K562 (cell line): Measurements from ENCODE around the gene FZD4. TPM values are rescaled to one million over a fixed set of nuclear protein-coding genes. Genes with fewer than 3 reads are reported as not detected.

Experiments
- ATAC-seq: fragments of 200-7000 bp; cut with Tn5 transposase; 3 replicates; pipeline ENCODE4 v1.9.1; 2020; ENCODE audit warnings: moderate library complexity
- Bru-seq: library from RNA; stranded (reverse); fragments of 400-500 nt; gene quantifications from one replicate; lab custom pipeline; 2021; lab: Mats Ljungman, UMichigan
- BruChase-seq, 2 experiments: library from RNA; stranded (reverse); fragments of 400-500 nt; gene quantifications; one replicate each; lab custom pipeline; 2021; lab: Mats Ljungman, UMichigan
- BruUV-seq: library from RNA; stranded (reverse); fragments of 400-500 nt; replicated peaks from 2 replicates; lab custom pipeline; 2021; lab: Mats Ljungman, UMichigan
- CTCF ChIA-PET: fragments of 300-600 bp; formaldehyde crosslinking; extraction: SDS; loops from one replicate; lab custom pipeline; 2021; ENCODE audit warnings: low intra/inter-chr PET ratio; lab: Yijun Ruan, JAX
- POLR2A ChIA-PET: fragments of 300-600, 350-650 bp; sonication (Branson Sonifier 250); formaldehyde crosslinking; extraction: SDS; loops from one replicate; lab custom pipeline; 2021; ENCODE audit warnings: antibody characterized with exemption, inconsistent platforms; lab: Yijun Ruan, JAX
- DNase-seq, 4 experiments: peaks; one replicate each; pipeline versions ENCODE4 v3.0.0 to v3.0.0-alpha.2; 2011 to 2018; ENCODE audit warnings: low spot score in 3 of 4, mixed read lengths in 3 of 4; ENCODE audit errors: extremely low read depth in 1 of 4
- FAIRE-seq: peaks from 2 replicates; lab custom pipeline; 2011; peaks lifted over from hg19 to GRCh38; lab: Jason Lieb, UNC
- H2AFZ ChIP-seq: 2 replicates; pipeline ENCODE4 v1.6.0; 2011; ENCODE audit warnings: low read depth, low read length, control low read depth, inconsistent platforms
- H3K27ac ChIP-seq: fragments of 200-600 bp; 3 replicates; pipeline ENCODE4 v1.8.0; 2011; ENCODE audit warnings: low read depth, mild to moderate bottlenecking, control low read depth, inconsistent platforms, low read length, moderate library complexity, mixed read lengths; ENCODE audit errors: extremely low read depth
- H3K27me3 ChIP-seq, 2 experiments: fragments of 300-600 bp in 1 of 2; 2 replicates in 1 of 2; 3 replicates in 1 of 2; pipeline versions ENCODE4 v1.6.0 to v1.8.0; 2011; ENCODE audit warnings: inconsistent platforms in 2 of 2, low read length in 2 of 2, mild to moderate bottlenecking in 1 of 2, mixed read lengths in 1 of 2, moderate library complexity in 1 of 2; ENCODE audit not compliant: control insufficient read depth in 2 of 2, insufficient read depth in 2 of 2
- H3K36me3 ChIP-seq: fragments of 300-600 bp; 3 replicates; pipeline ENCODE4 v1.8.0; 2011; ENCODE audit warnings: mild to moderate bottlenecking, low read length, inconsistent platforms; ENCODE audit not compliant: control insufficient read depth, insufficient read depth
- H3K4me1 ChIP-seq, 2 experiments: fragments of 200-600 bp in 1 of 2; replicated peaks in 1 of 2; 2 replicates in 1 of 2; 3 replicates in 1 of 2; pipeline versions ENCODE4 v1.5.1 to v1.8.0; 2011; ENCODE audit warnings: inconsistent platforms in 2 of 2, low read length in 2 of 2, mild to moderate bottlenecking in 1 of 2, mixed read lengths in 1 of 2, moderate library complexity in 1 of 2; ENCODE audit not compliant: control insufficient read depth in 2 of 2, insufficient read depth in 2 of 2
- H3K4me2 ChIP-seq: 2 replicates; pipeline ENCODE4 v1.6.1; 2011; ENCODE audit warnings: low read length, control low read depth, inconsistent platforms, mixed read lengths; ENCODE audit not compliant: insufficient read depth
- H3K4me3 ChIP-seq: fragments of 200-600 bp; sonication (generic), shearing (Covaris generic); 2 replicates; pipeline ENCODE4 v1.5.1; 2016; ENCODE audit warnings: control low read depth, inconsistent platforms
- H3K79me2 ChIP-seq: fragments of 200-600 bp; 3 replicates; pipeline ENCODE4 v1.8.0; 2011; ENCODE audit warnings: low read length, inconsistent platforms; ENCODE audit not compliant: control insufficient read depth, insufficient read depth
- H3K9ac ChIP-seq, 2 experiments: 2 replicates each; pipeline versions ENCODE4 v1.6.0 to v1.6.1; 2011; ENCODE audit warnings: low read depth in 2 of 2, low read length in 2 of 2, control low read depth in 1 of 2, inconsistent platforms in 1 of 2, mild to moderate bottlenecking in 1 of 2, mixed read lengths in 1 of 2; ENCODE audit not compliant: insufficient read depth in 1 of 2
- H3K9me1 ChIP-seq: one replicate; pipeline ENCODE4 v1.6.0; 2011; ENCODE audit warnings: inconsistent platforms, mild to moderate bottlenecking, low read length, moderate library complexity; ENCODE audit not compliant: control insufficient read depth, insufficient read depth
- H3K9me3 ChIP-seq: replicated peaks from 2 replicates; pipeline ENCODE4 v1.5.1; 2011; ENCODE audit warnings: low read depth, low read length, inconsistent platforms; ENCODE audit not compliant: control insufficient read depth, insufficient read depth
- H4K20me1 ChIP-seq: replicated peaks from 2 replicates; pipeline ENCODE4 v1.6.1; 2011; ENCODE audit warnings: low read length, inconsistent platforms, mixed read lengths; ENCODE audit not compliant: control insufficient read depth, insufficient read depth
- ADNP ChIP-seq: fragments of 200-800 bp; sonication (Bioruptor generic); IDR thresholded peaks from 2 replicates; pipeline ENCODE4 v1.6.1; 2016; ENCODE audit warnings: missing genetic modification characterization, missing compliant biosample characterization
- E2F6 ChIP-seq, 2 experiments: IDR thresholded peaks; 2 replicates each; pipeline ENCODE4 v1.6.1; 2011; ENCODE audit warnings: borderline replicate concordance in 1 of 2, control low read depth in 1 of 2, low read depth in 1 of 2, low read length in 1 of 2, mild to moderate bottlenecking in 1 of 2, mixed read lengths in 1 of 2, moderate library complexity in 1 of 2; ENCODE audit not compliant: insufficient read depth in 1 of 2, insufficient read length in 1 of 2, poor library complexity in 1 of 2, severe bottlenecking in 1 of 2; ENCODE audit errors: extremely low read depth in 1 of 2
- FOXJ3 ChIP-seq: sonication (generic); formaldehyde crosslinking; IDR thresholded peaks from 2 replicates; pipeline ENCODE4 v1.4.0; 2020; ENCODE audit warnings: mild to moderate bottlenecking, missing genetic modification reagents
- HBP1 ChIP-seq: fragments of 450-650 bp; formaldehyde crosslinking; IDR thresholded peaks from 2 replicates; pipeline ENCODE4 v1.4.0; 2022; ENCODE audit warnings: missing genetic modification characterization
- HDAC2 ChIP-seq: fragments of 450-650 bp; IDR thresholded peaks from 2 replicates; pipeline ENCODE4 v1.6.1; 2016; ENCODE audit warnings: mild to moderate bottlenecking
- MYBL2 ChIP-seq, 2 experiments: fragments of 450-650 bp in 1 of 2; sonication (generic) in 1 of 2; formaldehyde crosslinking in 1 of 2; IDR thresholded peaks; 2 replicates each; pipeline versions ENCODE4 v1.6.1 to v1.8.1; 2017 to 2022; ENCODE audit warnings: borderline replicate concordance in 1 of 2, inconsistent platforms in 1 of 2, low read depth in 1 of 2, mild to moderate bottlenecking in 1 of 2, missing genetic modification reagents in 1 of 2, moderate library complexity in 1 of 2
- POLR2AphosphoS5 ChIP-seq: IDR thresholded peaks from 2 replicates; pipeline ENCODE4 v1.6.1; 2011; ENCODE audit warnings: mild to moderate bottlenecking, low read depth, low read length, moderate library complexity; ENCODE audit not compliant: control insufficient read depth, insufficient read depth
- SMAD3 ChIP-seq: fragments of 450-650 bp; formaldehyde crosslinking; conservative IDR thresholded peaks from 2 replicates; pipeline ENCODE4 v1.4.0; 2020; ENCODE audit warnings: mild to moderate bottlenecking
- TFE3 ChIP-seq: fragments of 450-650 bp; formaldehyde crosslinking; IDR thresholded peaks from 2 replicates; pipeline ENCODE4 v1.4.0; 2020; ENCODE audit warnings: mild to moderate bottlenecking, mixed read lengths
- ZBTB7A ChIP-seq: IDR thresholded peaks from 2 replicates; pipeline ENCODE4 v1.6.1; 2011; ENCODE audit warnings: low read depth, mild to moderate bottlenecking, low read length, moderate library complexity, borderline replicate concordance; ENCODE audit not compliant: control insufficient read depth
- WGBS: fragments of 100-300 bp; shearing (Covaris generic); methylation state at CpG from one replicate; pipeline ENCODE4 v1.1.6; 2016; ENCODE audit warnings: low coverage, mixed read lengths; ENCODE audit not compliant: insufficient coverage; ENCODE audit errors: missing lambda C conversion rate; 5-methylcytosine and 5-hydroxymethylcytosine counted together
- in situ Hi-C: fragments of 300-500 bp; cut with MboI; formaldehyde crosslinking; loops from 4 replicates; pipeline ENCODE4 v1.15.0; 2018; ENCODE audit warnings: inconsistent platforms, mixed read lengths
- intact Hi-C: fragments of 100-400 bp; cut with micrococcal nuclease; formaldehyde crosslinking; loops from 2 replicates; pipeline ENCODE4 v1.14.2; 2022
- long read RNA-seq, 3 experiments: library from polyadenylated mRNA in 2 of 3; library from RNA in 1 of 3; unstranded in 2 of 3; stranded (forward) in 1 of 3; transcript quantifications; one replicate each; pipeline ENCODE4 v2.0.0, GENCODE V29; 2019 to 2022
- polyA minus RNA-seq, 3 experiments: library from RNA; depleted of rRNA, polyadenylated mRNA; stranded (reverse); fragments of >200 nt; gene quantifications; 2 replicates each; pipeline ENCODE4 v1.2.3, GENCODE V29; 2011
- polyA plus RNA-seq, 8 experiments: library from polyadenylated mRNA; depleted of rRNA in 4 of 8; stranded (reverse) in 5 of 8; unstranded in 3 of 8; fragments of >200 nt; fragmentation: Nextera tagmentation in 2 of 8; fragmentation: Illumina TruSeq in 1 of 8; extraction: Ambion mirVana in 2 of 8; extraction: Trizol in 1 of 8; gene quantifications; 2 replicates each; pipeline versions ENCODE4 v1.2.1 to v1.2.3, GENCODE V29; 2011 to 2014; ENCODE audit warnings: inconsistent platforms in 1 of 8, missing spikeins in 1 of 8
- total RNA-seq, 7 experiments: library from RNA; depleted of rRNA in 6 of 7; stranded (reverse); fragments of >200 nt in 6 of 7; fragmentation: Illumina TruSeq in 2 of 7; extraction: Trizol in 2 of 7; gene quantifications; 2 replicates each; pipeline versions ENCODE4 v1.2.1 to v1.2.3, GENCODE V29; 2011 to 2021; ENCODE audit warnings: low replicate concordance in 1 of 7

Gene FZD4
- total RNA-seq (2011; cell fraction: chromatin; rRNA removed; ENCODE audit: low replicate concordance), result 6.9 and 12.4 TPM in 2 replicates
- 7.7 and 10.0 TPM in 2 replicates for total RNA-seq (2011; cell fraction: nucleolus; rRNA removed)
- total RNA-seq (2011; cell fraction: nucleoplasm; rRNA removed), result 14.2 TPM in 2 replicates
- 5.0 and 5.7 TPM in 2 replicates for total RNA-seq (2014; rRNA removed)
- 5.1 and 5.7 TPM in 2 replicates for total RNA-seq (2014; rRNA removed; fragmentation: Illumina TruSeq; extraction: Trizol)
- total RNA-seq (2015; rRNA removed; fragmentation: Illumina TruSeq; extraction: Trizol), result 7.6 and 7.9 TPM in 2 replicates
- 6.1 and 6.3 TPM in 2 replicates for total RNA-seq (2021)
- polyA plus RNA-seq (2011; rRNA removed), result 6.2 and 7.3 TPM in 2 replicates
- 3.1 and 7.3 TPM in 2 replicates for polyA plus RNA-seq (2011; cell fraction: cytosol; rRNA removed)
- polyA plus RNA-seq (2011; cell fraction: nucleus; rRNA removed), result 3.9 and 5.8 TPM in 2 replicates
- polyA plus RNA-seq (2012), result 4.1 and 6.1 TPM in 2 replicates
- 5.1 and 6.2 TPM in 2 replicates for polyA plus RNA-seq (2014; fragmentation: Illumina TruSeq; extraction: Trizol)
- 1 to 10 TPM; 1.2 to 1.4 TPM for polyA plus RNA-seq (2014; fragmentation: Nextera tagmentation; extraction: Ambion mirVana)
- polyA plus RNA-seq (2014; rRNA removed), result 5.8 and 6.7 TPM in 2 replicates
- 6.9 and 7.1 TPM in 2 replicates for polyA minus RNA-seq (2011; rRNA and poly(A)+ RNA removed)
- 2.3 and 3.3 TPM in 2 replicates for polyA minus RNA-seq (2011; cell fraction: cytosol; rRNA and poly(A)+ RNA removed)
- polyA minus RNA-seq (2011; cell fraction: nucleus; rRNA and poly(A)+ RNA removed), result 2.2 and 4.6 TPM in 2 replicates
- percentile 80 among the genes with signal in this experiment for Bru-seq, nascent RNA
- BruChase-seq, experiment 1, labeled RNA remaining after a 2-hour chase, result percentile 82 among the genes with signal in this experiment
- percentile 85 among the genes with signal in this experiment for BruChase-seq, experiment 2, labeled RNA remaining after a 6-hour chase
- long read RNA-seq, experiment 1, full-length matches to known transcripts, result 1 of 4 reads
- long read RNA-seq, experiment 1, partial matches to known transcripts, result 0 of 4 reads
- long read RNA-seq, experiment 1, other reads (novel, unspliced or antisense), result 3 of 4 reads
- long read RNA-seq, experiment 2, partial matches to known transcripts, result 0 of 4 reads
- long read RNA-seq, experiment 2, other reads (novel, unspliced or antisense), result 4 of 4 reads
- long read RNA-seq, experiment 3, result 0 reads

- H2AFZ ChIP-seq, result peak within 1 kb of the TSS; percentile 97
- no peaks in the 10 kb centered on the region for H3K27me3 ChIP-seq
- WGBS, result 1% methylated on average over 33 of the region's 64 CpGs
- H3K9me3 ChIP-seq, result no peaks in the 10 kb centered on the region
- BruUV-seq, result no TSS peak
- in situ Hi-C loops (no loop called here), intact Hi-C loops (no loop called here)
- POLR2A ChIA-PET, result interaction anchor here (0.5 to 4.1 kb wide), 10 partner anchors 10 to 257 kb away, joined by 3 to 18 read pairs (median 3); no protein-coding TSS in a partner anchor
- ATAC-seq, result peak; percentile 96
- FAIRE-seq, result peak; percentile 62
- H3K4me2 ChIP-seq, result peak within 1 kb of the TSS; percentile 96
- peak; percentile 94 to 98 (median 98) for DNase-seq
- H3K27ac ChIP-seq, result peak within 1 kb of the TSS; percentile 75
- H3K36me3 ChIP-seq, result peaks cover 19% of the 10 kb centered on the region; the same call in 2 of the 3 replicates
- H3K9ac ChIP-seq, result peak within 1 kb of the TSS; percentile 72 to 94
- CTCF ChIA-PET, result no interaction called here
- peaks cover 14% of the 10 kb centered on the region for H3K79me2 ChIP-seq
- H4K20me1 ChIP-seq, result no peaks in the 10 kb centered on the region
- peak within 1 kb of the TSS; percentile 68 for H3K4me3 ChIP-seq
- H3K4me1 ChIP-seq, result peaks cover 18 to 29% of the 10 kb centered on the region in 2 experiments
- peaks cover 2% of the 10 kb centered on the region for H3K9me1 ChIP-seq
- TF ChIP-seq FOXJ3 (CRISPR knock-in tag), result no peak
- no peak for TF ChIP-seq SMAD3 (CRISPR knock-in tag)
- TF ChIP-seq TFE3, result no peak
- no peak for TF ChIP-seq HBP1 (CRISPR knock-in tag)
- peak; percentile 77 for TF ChIP-seq ZBTB7A
- TF ChIP-seq HDAC2, result peak; percentile 88
- peak; percentile 65 for TF ChIP-seq ADNP (tag)
- TF ChIP-seq POLR2AphosphoS5, result peak; percentile 38; the same call in 1 of the 2 replicates
- no peak for TF ChIP-seq MYBL2 (IDR thresholded peaks at IDR 0.05; ENCODE audit: low read depth)
- no peak for TF ChIP-seq MYBL2 (CRISPR knock-in tag; IDR thresholded peaks at IDR 0.05; ENCODE audit: borderline replicate concordance)
- peak; percentile 31 to 81 for TF ChIP-seq E2F6 (IDR thresholded peaks at IDR 0.05; ENCODE audit: borderline replicate concordance in 1 of 2, extremely low read depth in 1 of 2, insufficient read depth in 1 of 2, insufficient read length in 1 of 2, low read depth in 1 of 2, low read length in 1 of 2, poor library complexity in 1 of 2, severe bottlenecking in 1 of 2)
These were observed at the start of gene FZD4 for GRCh38 chr11:86955361-86956120. TSS of gene FZD4 (minus strand) at chr11:86955395. CDS start at chr11:86955085, 310 bp downstream.
